KG1 (cell line): ENCODE results near the gene RNASE8.
"Not testable (repeated sequence)": the region's sequence is repeated elsewhere in the genome, so short reads cannot be mapped to it uniquely, and the experiment has no call there.

Source experiments
- DNase-seq: peaks from one replicate; lab custom pipeline; 2025; lab: John Stamatoyannopoulos, UW

RNASE8 gene, protein sequence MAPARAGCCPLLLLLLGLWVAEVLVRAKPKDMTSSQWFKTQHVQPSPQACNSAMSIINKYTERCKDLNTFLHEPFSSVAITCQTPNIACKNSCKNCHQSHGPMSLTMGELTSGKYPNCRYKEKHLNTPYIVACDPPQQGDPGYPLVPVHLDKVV

DNA sequence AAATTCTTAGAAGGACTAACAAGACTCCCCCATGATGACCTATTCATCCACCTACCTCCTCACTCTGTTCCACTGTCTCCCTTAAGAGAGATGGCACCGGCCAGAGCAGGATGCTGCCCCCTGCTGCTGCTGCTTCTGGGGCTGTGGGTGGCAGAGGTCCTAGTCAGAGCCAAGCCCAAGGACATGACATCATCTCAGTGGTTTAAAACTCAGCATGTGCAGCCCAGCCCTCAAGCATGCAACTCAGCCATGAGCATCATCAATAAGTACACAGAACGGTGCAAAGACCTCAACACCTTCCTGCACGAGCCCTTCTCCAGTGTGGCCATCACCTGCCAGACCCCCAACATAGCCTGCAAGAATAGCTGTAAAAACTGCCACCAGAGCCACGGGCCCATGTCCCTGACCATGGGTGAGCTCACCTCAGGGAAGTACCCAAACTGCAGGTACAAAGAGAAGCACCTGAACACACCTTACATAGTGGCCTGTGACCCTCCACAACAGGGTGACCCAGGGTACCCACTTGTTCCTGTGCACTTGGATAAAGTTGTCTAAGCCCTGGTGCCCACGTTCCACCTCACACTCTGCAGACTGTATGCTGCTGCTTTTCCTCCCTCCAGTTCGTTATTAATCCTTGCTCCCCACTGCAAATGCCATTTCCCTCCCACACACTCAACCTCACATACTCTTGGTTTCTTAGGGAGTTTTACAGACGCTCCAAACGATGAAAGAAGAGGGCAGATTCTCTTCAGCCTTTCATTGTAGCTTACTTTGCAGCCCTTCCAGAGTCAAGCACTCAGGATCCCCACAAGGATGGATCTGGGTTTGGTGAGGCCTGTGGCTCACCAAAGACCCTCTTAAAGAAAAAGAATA, at the start of gene RNASE8:
TSS of gene RNASE8 (plus strand) at position 20 of the 873 bp plus-strand sequence. CDS start at position 91, 71 bp downstream.
- DNase-seq = no peak

DNA sequence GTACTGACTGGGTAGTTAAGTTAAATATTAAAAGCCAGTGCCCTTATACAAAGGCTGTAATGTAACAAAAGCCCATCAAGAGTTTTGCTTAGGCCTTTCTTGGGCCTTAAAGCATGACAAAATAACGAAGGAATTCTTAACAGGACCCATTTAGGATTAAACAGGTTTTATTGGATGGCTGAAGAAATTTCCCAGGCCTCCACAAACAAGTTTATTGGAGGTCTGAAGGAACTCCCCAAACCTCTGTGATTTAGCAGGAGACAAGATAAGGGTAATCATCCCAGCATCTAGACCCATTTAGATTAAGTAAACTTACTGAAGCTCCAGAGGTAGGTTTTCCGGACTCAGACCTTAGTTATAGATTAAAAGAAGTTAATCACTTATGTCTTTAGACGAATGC, 47.9 kb upstream of the RNASE8 start:
- not testable (repeated sequence) for DNase-seq

DNA sequence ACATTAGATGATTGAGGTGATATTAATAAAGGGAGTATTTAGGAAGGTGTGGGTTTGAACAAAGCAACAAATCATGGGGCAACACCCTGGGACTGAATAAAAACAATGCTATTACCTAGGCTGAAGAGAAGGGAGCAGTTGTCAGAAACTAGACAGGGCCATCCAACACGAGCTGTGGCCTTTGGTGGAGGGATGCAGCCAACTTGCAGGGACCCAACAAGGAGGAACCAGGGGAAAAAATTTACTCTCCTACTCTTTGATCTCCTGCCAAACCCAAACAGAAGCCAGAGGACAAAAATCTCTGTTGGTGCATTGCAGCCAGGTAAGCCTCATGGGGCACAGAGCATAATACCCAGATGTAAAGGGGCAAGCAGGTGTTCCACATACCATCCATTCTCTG, 46.5 kb upstream of the RNASE8 start:
- DNase-seq = no peak

DNA sequence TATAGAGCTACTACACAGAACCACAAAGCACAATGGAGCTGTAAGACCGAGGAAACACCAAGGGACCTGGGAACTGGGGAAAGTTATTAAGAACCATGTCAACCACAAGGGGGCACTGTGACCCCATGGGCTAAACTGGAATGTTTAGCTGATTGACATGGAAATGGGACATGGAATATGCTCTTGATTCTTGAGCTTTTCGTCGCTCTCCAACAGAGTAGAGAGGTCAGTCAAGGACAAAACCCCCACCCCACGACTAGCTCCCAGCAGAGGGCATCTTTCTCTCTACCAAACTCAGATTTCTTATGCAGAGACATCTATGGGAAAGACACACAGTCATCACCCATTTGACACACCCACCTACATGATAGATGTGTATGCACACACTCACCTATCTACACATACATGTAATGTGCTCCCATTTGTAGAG, 42.8 kb upstream of the RNASE8 start:
- peak; percentile 41 for DNase-seq

DNA sequence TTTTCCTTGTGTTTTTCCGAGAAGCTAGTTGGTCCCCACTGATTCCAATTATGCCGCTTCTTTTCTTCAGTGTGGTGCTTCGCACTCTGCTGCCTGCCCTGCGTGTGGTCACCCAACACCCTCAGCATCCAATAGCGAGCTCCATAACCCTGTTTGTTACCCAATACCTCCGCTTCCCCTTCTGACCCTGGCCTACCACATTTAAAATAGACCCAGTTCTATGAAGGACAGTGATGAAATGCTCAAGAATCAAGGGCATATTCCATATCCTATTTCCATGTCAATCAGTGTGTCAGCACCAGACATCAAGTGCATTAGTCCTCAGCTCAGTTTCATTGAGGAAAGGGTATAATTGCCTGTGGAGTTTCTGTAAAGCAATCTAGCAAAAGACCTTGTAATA, 42.3 kb upstream of the RNASE8 start:
- no peak for DNase-seq

DNA sequence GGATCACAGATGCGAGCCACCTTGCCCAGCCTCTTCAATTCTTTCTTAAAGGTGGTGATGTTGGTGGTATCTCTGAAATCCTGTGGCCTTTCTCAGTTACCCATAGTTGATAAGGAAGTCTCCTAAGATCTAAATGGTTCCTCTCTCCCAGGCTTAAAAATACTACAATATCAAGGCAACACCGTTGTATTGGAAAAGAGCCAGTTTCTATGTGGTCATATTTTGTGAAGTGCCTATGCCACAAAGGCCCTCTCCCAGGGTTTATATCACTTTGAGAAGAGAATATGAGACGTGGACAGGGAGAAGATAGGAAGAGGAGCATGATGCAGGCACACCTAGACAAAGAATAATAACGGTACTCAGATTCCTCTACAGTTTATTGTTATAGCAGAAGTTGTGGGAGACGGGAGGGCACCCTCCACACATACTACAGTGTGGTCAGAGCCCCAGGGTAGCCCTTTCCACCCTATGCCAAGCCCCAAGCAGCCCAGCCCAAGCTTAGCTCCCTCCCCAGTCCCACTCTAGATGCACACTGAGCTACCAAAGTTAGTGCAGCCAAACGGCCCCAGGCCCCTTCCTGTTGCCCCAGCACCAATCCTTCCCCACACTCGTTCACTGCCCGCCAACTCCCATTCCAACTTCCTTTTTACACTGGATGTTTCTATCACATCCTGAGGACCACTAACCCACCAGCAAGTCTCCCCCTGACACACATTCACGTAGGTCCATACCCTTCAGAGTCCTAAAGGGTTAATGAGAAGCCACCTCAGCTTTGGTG, 41.0 kb upstream of the RNASE8 start:
- no peak for DNase-seq

DNA sequence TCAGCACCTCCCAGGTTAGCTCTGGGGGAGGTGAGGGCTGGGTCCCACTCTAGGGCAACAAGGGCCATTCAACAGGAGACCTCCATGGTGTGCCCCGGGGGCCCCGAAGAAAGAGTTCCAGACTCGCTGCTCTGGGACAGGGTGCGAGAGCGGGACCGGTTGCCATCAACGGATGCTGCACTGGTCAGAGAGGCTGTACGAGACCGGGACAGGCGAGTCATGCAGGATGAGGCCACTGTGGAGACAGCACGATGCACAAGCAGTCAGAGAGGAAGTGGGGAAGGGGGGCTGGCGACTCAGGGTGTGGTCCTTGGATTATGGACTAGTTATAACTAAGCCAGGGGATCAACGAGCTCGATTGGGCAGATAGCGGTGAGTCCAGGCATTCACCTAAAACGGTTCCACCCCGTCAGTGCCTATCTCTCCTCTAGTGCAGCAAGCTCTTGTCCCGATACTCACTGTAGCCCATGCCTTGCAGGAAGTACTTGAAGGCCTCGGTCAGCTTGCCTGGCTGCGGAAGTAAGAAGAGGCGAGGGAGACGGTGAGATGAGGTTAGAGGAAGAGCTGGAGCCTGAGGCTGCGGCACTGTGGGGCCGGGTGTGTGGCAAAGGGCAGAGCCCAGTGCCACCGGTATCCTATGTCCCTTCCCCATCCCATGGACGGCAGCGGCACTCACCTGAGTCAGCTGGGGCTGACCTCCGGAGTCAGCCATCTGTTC, 39.9 kb upstream of the RNASE8 start:
- no peak for DNase-seq

DNA sequence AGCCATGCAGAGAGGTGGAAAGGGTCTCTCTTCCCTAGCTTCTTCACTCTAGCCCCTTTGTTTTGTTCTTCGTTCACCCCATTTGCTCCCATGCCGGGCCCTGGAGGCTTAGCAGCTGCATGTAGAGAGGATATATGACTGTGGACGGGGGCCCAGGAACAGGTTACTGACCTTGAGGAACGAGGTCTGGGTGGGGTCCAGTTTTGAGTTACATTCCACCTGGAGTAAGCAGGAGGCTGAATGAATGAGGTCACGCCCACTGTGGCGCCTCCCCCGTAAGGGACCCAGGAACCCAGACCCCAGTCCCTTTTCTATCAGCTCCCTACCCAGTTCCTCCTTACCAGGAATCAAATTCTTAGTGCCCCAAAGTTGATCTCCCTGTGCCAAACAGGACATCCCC, 39.3 kb upstream of the RNASE8 start:
- no peak for DNase-seq

DNA sequence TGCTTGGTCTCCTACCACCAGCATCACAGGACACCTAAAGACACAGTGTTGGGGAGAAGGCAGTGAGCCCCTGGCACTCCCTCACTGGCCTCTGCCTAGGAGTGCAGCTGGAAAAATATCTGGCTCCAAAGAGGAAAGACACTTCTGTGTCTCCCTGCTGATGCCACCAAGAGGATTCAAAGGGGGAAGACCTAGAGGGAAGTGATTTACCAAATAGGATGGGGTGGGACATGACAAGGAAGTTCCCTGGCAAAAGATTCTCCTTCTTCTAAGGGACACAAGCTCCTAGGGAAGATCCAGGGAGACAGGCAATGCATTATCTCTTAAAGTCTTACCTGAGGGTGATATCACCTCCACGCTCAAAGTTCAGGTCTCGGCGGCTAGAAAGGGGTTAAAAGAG, 38.8 kb upstream of the RNASE8 start:
- no peak for DNase-seq

DNA sequence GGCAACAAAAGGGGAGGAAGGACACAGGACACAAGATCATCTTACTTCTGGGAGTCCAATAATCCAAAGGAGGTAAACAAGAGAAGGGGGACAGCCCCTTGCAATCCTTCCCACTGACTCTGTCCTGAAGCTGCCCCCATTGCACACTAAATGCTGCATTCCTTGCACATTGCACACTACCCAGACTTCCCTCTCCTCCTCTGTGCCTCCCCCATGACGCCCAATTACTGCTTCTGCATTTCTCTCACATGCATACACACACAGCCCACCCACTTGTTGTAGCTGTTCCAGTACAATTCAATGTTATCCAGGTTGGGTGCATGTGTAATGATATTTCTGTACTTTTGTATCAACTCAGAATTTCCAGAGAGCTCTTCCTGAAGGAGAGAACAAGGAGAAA, 38.3 kb upstream of the RNASE8 start:
- DNase-seq = no peak

DNA sequence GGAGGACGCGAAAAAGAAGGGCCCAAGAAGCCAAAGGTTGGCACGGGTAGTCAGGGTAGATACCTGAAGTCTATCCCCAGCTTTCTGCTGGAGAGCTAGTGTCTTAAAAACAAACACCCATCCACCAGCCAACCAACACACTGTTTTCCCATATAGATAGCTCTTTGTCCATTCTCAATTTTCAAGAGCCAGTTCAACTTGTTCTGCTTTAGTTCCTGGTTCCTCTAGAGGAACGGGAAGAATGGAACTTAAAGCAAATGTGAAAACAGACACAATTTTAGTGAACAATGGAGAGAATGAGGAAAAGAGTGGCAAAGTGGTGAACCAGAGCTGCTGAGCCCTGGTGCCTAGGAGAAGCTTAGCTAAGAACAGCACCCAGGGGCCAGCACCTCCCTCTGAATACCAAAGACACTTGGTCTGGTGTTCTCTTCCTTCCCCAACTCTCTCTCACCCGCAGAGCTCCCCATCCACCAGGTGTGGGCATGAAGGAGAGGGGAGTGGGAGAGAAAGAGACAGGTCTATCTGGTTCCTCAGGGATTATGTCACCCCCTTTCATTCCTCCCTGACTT, 36.6 kb upstream of the RNASE8 start:
- DNase-seq = no peak

DNA sequence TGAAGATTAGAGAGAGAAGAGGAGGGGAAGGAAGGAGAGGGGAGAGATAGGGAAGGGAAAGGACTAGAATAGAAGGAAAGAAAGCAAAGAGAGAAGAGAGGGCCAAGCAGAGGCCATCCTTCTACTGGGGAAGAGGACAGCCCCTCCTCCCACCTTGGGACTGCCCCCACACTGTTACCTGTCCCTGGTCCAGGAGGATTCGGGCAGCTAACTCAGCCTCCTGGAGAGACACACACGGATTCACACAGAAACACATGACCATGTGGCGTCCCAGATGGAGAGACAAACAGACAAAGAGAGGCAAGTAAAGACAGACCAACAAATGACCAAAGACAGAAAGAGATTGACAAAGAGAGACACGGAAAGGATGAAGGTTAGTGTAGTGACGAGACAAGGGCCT, 34.9 kb upstream of the RNASE8 start:
- no peak for DNase-seq

DNA sequence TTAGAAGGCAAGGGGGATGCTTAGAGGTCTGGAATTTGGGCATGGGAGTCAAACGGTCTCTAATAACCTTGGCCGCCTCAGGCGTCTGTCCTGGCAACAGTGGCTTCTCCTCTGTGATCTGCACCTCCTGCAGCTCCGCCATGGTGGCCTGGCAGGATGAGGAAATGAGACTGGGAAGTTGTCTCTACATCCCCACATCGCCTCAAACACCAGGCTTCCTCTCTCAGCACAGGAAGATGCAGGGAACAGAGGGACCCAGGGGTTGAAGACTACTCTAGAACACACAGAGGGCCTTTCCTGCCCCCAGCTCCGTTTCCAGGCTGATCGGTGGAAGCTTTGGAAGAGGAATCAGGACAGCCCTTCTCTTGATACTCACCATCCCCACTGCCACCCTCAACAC, 34.4 kb upstream of the RNASE8 start:
- no peak for DNase-seq

DNA sequence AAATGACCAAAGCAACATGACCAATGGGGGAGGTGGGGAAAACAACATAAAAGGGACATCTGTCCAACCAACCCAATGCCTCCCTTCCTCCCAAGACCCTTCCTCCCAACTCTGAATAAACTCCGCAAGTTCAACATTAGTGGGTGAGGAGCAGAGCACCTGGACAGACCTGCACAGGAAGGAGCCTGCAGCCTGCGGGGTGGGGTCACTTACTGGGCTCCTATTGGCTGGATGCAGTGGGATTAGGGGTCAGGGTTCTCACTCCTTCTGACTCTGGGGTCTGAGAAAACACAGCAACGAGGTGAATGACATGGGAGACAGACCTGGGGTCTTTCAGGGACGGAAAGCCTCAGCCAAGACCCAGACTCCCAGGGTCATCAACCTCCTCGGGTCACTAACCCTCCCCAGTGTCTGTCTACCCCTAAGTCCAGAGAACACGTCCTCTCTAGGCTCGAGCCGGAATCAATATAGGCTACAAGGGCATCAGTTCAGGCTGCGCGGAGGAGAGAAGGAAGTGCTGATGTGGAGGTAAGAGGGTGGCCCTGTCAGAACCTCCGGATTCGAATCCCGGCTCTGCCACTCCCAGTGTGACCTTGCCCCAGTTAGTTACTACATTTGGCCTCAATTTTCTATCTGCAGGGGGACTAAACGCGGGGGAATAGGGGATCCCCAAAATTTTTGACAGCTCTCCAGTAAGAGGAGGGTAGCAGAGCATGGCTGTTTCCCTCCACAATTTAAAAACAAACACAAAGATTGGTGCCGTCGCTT, 33.6 kb upstream of the RNASE8 start:
- DNase-seq = no peak

DNA sequence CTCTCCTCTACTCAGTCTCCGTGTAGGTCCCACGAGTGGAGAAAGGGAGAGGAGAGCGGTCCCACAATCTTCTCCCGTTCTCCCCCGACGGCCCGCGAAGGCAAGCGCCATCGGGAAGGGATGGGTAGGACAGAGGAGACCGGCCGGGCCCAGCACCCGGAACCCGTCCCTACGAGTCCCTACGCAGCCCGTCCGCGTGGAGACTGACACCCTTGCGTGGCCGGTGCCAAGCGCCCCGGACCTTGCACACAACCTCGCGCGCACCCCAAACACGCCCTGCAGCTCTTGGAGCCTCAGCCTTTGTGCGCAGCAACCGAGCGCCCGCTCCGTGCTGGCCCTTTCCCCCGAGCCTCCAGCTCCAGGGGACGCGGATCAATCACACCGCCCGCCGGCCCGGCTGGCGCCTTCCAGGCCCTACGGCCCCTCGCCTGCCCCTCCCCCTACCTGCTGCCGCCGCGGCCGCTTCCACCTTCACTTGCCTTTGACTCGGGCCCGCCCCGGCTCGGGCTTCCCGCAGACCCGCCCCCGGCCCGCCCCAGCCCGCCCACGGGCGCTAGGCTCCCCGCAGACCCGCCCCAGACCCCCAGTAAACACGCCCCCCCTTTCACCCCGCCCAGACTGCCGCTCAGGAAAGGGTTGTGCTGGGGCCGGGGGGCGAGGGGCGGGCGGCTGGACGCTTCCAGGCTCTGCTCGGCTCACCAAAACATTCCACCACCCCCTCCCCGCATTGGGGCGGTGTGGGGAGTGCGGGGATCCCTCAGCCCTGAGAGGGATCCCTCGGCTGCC, 32.8 kb upstream of the RNASE8 start, which contains the start of gene NDRG2:
TSS of gene NDRG2 (minus strand) at position 477 of the 786 bp plus-strand sequence. CDS start 1,746 bp downstream, outside the sequence.
- no peak for DNase-seq

DNA sequence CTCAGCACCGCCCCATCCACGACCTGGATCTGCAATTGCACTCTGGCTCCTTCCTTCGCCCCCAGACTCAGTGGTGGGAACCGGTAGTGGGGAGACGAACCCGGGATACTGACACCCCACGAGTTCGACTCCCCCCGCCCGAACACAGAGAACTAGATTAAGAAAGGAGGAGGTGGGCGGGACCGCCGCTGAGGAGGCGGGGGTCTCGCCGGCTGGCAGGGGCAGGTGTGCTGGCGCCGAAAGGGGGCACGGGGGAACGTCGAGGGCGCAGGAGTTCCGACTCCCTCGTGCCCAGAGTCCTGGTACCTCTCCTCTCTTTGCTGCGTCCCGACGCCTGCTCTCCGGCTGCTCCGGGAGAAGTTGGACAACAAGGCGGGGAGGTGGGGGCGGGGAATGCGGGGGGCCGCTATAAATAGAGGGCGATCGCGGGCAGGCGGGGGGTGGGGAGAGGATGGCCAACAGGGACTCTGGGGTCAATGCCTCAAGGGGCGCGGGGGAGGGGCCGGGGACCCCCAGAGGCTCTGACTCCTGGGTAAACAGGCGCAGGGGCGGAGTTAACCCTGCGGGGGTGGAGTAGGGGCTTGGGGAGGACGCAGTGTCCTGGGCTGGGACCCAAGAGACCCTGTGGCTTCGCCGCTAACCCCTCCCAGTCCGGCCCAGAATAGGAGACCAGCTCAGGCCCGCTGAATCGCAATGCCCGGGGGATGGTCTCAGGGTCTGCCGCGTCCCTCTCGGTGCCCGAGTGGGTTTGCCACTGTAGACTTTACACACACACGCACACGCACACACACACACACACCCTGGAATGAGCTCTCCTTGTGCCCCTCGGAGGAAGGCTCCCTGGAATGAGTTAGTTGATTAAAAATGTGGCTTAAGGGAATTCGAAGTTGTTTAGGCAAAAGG, 32.0 kb upstream of the RNASE8 start:
- no peak for DNase-seq

DNA sequence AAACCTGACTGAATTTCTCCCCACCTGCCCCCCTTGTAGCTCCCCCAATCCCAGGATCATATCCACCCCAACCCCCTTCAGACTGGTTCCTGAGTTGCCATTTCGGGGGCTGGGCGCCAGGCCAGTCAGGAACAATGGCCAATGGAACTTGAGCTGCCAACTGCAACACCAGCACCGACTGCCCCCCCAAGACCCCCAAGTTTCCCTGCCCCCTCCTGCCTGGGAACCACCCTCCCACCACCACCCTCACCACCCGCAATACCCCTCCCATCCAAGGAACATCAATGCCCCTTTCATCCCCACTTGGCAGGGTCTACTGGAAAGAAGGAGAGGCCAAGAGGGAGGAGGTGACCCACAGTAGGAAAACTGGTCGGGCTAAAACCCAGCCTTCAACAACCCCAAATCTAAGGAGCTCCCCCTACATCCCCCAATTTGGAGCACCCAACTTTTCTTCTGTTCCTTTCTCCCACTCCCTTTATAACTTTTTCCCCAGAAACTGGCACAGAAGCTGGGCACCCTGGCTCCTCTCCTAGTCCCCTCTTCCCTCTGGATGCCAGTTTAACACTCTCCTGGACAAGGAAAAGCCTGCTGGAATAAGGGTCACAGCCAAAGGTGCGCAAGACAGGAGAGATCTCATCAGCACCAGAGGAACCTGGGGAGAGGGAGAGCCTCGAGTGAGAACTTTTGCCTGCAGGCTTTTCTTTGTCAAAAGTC, 31.2 kb upstream of the RNASE8 start:
- no peak for DNase-seq

DNA sequence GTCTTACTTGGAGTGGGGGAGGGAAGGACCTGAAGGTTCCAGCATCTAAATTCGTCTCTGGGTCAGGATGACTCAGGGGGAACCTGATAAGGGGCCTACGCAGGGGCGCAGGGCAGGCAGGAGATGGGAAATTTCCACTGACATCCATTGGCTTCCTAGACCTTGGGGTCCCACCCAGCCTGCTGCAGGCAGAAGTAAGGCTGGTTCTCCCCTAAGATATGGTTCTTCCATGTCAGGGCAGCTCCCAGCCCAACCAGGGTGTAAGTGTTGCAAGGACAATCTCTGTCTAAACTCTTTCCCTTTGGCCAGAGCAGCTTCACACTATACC, 30.7 kb upstream of the RNASE8 start:
- no peak for DNase-seq

DNA sequence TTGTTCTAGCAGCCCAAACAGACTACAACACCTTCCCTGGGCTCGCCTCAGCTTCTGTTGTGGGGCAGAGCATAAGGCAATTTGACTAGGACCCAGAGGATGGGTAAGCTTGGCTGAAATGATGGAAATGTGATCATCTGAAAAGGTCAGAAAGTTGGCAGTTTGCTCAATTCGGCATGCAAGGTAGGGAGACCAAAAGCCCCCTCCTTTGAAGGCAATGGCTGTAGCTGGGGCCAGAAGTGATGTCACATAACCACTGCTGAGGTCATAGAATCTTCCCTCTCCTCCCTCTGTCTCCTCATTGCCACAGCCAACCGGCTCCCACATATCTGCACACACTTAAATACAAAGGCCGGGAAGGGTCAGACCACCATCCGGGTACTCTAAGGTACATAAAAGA, 27.7 kb upstream of the RNASE8 start, which contains the start of gene TPPP2:
TSS of gene TPPP2 (plus strand) at position 301 of the 400 bp plus-strand sequence. CDS start 365 bp downstream, outside the sequence.
- DNase-seq = no peak
